Stimulated activated CD8-positive, alpha-beta memory T cell treated with anti-CD3 and anti-CD28 coated beads, Interleukin-12 subunit alpha, Interleukin-12 subunit beta, amount 100 ng/mL, for 4 hours (primary cell): Measurements from ENCODE around the gene ZNF593OS.

Experiments
- DNase-seq: peaks from one replicate; pipeline ENCODE4 v3.0.0-alpha.2; 2020; ENCODE audit warnings: low read depth

The ZNF593OS gene

DNA sequence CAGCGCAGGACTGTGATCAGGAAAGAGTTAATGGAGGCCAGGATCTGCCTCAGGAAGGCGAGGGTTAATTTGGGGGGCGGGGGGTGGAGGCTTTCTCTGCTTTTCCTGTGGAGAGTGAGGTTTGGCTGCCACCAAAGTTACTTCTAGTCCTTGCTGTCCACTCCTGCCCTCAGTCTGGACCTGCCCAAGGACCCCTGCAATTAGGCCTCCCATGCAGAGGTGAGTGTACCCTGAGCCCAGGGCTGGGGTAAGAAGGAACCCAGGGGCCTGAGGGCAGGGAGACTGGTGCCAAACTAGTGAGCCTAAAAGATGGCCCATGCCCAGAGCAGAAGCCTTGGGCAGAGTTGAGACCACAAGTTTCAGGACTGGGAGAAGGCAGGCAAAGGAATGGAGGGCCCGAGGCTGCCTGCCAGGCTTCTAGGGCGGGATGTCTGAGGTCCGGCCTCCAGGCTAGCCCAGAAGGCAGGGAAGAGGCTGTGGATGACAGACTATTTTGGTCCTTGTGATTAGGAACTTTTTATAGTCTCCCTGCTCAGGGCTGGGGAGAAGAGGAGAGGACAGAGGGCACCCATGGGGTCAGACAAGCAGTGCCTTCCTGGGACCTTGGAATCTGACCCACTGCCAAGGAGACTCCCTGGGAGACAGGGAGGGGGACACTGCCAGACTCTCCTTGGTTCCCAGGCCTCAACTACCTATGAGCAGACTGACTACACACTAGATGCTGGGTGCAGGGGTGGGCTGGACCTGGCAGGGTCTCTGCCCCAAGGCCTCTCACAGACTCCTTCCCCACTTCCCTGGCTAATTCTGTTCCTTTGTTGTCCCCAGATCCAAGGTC lies 12.5 kb downstream of the ZNF593OS start, which contains the start of gene FAM110D:
TSS of gene FAM110D (plus strand) at position 172 of the 835 bp plus-strand sequence. CDS start 2,213 bp downstream, outside the sequence.
- DNase-seq = no peak

DNA sequence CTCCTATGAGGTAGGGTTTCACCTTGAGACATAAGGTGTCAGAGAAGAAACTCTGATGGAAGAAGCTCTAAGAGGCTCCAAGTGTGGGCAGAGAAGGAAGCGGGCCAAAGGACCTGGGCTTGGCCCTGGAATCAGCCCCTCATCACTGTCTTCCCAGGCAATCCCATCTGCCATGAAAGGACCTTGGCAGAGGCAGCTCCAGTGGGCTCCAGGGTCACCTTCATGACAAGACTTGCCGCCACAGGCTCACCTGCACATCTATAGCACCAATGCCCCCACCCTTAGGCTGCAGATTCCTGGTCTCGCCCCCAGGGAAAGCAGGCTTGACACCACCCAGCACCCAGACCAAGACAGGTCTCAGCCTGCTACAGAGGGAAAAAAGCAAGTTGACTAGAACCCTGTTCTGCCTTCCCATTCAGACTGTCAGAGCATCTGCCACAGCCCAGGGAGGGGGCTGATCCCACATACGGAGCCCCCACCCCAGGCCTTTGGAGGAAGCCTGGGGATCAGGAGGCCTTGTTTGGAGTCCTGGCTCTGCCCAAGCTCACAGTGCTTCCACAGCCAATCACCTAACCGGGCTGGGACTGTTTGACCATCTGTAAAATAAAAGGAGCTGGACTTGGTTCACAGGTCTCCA lies 13.2 kb downstream of the ZNF593OS start:
- no peak for DNase-seq

DNA sequence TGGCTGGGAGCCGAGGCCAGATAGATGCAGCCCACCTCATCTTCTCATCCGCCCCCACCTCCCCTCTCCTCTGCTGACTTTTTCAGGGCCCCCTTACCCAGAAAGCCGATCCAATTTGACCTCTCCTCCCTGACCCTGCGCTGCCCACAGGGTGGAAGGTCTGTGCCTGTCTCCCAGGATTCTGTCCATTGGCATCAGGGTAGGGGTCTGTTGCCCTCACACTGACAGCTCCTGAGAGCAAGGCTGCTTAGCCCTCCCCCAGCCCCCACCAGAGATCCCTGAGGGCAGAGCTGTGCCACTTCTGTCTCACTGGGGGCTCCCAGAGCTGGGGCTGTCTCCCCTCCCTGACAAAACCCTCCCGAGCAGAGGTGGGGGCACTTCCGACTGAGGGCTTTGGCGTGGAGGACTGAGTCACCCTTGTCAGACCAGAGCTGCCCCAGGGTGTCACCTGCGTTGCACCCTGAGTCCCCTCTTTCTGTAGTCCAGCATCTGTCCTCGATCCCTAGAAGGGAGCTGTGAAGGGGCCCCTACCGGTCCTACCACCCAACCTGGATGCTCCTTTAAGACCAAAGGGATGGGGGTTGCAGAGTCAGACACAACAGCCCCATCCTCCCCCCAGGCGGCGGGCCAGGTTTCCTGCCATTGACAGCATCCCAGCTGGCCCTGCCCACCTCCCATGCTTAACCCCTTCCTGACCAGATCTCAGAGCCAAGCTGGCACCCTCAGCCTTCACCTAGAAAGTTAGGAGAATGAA lies 15.2 kb downstream of the ZNF593OS start:
- DNase-seq = no peak

GRCh38 chr1:26155370-26156284 lies 16.0 kb downstream of the ZNF593OS start:
- no peak for DNase-seq

DNA sequence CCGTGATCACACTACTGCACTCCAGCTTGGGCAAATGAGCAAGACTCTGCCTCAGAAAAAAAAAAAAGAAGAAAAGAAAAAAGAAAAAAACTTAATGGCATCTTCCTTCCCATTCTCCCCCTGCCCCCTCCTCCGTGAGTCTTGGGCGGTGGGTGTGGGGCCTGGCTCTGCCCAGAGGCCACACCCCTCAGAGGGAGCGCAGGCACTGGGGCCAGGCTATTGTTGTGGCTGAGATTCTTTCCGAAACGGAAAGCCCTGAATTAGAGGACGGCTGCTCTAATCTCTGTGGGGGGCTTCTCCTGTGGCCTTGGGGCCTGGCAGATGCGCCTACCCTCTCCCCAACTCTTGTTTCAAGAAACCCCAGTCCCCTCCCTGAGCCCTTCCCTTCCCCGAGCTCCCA lies 16.9 kb downstream of the ZNF593OS start:
- DNase-seq = no peak

DNA sequence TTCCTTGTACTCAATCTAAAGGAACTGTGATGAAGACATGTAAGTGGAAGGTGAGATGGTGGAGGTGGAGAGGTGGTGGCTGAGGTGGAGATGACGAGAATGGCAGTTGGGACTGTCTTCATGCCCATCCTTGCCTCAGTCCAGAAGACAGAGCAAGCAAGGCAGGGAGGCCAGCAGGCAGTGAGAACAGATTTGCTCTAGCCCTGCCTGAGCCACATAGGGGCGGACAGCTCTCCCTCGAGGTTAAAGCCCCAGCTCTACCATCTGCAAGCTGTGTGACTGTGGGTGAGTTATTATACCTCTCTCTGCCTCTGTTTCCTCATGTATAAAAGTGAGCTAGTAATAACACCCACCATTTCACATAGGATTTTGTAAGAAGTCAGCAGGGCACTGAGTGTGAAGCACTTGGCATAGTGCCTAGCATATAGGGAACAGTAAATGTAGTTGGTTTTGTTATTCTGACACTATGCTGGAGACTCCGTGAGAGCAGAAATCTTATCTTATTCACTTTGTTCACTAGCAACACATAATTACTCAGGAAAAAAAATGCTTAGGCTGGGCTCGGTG lies 17.6 kb downstream of the ZNF593OS start:
- no peak for DNase-seq

- no peak for DNase-seq
Observed at GRCh38 chr1:26148887-26149286, 22.7 kb downstream of the ZNF593OS start.

- no peak for DNase-seq
Observed at GRCh38 chr1:26145960-26146294, 25.7 kb downstream of the ZNF593OS start.

- peak; percentile 61 for DNase-seq
Observed at GRCh38 chr1:26145041-26145959, 26.3 kb downstream of the ZNF593OS start.

GRCh38 chr1:26142159-26142558 lies 29.5 kb downstream of the ZNF593OS start:
- DNase-seq = no peak

GRCh38 chr1:26138974-26139558 lies 32.6 kb downstream of the ZNF593OS start:
- no peak for DNase-seq

DNA sequence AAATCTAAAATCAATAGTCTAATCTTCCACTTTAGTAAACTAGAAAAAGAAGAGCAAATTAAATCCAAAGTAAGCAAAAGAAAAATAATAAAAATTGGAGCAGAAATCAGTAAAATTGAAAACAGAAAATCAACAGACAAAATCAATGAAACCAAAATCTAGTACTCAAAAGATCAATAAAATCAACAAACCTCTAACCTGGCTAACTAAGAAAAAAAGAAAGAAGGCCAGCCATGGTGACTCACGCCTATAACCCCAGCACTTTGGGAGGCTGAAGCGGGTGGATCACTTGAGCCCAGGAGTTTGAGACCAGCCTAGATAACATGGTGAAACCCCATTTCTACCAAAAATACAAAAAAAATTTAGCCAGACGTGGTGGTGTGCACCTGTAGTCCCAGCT lies 37.2 kb downstream of the ZNF593OS start:
- no peak for DNase-seq

- DNase-seq = no peak
Observed at GRCh38 chr1:26132834-26133167, 38.8 kb downstream of the ZNF593OS start.

DNA sequence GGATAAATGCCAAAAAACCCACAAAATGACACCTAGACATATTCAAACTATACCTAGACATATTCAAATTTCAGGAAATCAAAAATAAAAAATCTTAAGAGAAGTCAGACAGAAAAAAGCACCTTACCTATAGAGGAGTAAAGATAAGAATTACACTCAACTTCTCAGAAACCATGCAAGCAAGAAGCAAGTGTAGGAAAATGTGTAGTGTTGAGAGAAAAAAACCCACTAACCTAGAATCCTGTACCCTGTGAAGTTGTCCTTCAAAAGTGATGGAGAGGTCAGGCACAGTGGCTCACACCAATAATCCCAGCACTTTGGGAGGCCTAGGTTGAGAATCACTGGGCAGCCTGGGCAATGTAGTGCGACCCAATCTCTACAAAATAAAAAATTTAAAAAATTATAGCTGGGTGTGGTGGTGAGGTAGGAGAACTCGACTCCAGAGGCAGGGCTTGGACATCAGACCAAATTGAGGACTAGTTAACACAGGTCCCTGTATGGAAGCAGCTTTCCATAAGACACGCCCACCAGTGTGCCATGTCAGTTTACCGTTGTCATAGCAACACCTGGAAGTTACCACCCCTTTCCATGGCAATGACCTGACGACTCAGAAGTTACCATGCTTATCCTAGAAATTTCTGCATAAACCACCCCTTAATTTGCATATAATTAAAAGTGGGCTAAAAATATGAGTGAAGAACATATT lies 39.4 kb downstream of the ZNF593OS start:
- no peak for DNase-seq

DNA sequence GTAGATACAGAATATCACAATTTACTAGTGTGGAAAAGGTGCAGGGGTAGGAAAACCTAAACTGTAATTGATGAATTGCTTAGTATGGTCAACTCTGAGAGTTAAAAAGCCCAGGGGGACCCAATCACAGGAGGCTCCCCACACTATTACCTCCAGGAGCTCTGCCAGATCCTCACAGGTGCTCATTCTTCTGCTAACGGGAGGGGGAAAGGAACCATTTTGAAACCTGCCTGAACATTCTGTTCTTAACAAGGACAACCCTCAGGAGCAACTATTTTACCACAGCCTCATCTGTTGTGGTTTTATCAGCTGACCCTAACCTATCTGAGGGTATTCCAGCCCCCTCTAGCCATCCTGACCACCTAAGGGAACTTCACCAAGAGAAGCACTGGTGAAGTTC lies 40.9 kb downstream of the ZNF593OS start:
- DNase-seq = no peak

GRCh38 chr1:26129778-26130177 lies 41.9 kb downstream of the ZNF593OS start:
- DNase-seq = no peak

DNA sequence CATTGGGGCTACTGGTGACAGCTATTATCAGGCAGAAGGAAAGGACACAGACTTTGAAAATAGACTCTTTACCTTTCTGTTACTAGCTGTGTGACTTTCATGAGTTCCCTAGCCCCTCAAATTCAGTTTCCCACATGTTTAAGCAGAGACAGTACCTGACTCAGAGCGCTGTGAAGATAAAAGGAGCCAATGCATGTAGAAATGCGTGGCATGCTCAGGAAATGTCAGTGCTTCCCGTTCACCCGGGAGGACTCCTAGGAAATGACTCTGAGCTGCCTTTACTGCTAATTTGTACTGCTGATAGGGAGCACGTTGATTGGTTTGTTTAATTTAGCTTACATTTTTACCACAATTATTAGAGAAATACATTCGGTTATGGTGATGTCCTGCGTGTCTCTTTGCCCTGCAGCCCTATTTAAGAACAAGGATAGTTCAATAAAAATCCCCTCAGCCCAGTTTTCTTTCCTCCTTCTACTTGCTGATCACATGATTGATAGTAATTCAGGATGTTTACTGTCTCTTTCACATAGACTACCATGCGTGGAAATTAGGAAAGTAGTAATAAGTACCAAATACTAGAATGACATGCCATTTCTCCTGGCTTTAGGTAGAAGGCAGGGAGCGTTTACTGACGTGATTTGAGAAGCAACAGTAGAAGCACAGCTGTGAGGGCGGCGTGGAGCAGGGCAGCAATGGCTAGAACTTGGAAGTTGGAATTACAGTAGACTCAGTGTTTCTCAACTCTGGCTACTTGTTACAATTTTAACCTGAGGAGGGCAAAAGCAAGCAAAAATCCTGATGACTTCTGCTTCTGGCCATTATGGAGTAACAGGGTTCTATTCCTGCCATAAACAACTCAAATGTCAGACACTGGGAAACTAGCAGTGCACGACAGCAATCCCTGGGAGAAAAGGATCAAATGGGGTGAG lies 44.1 kb downstream of the ZNF593OS start:
- no peak for DNase-seq
